Endodermal cell (in vitro differentiated cells): Measurements from ENCODE around the gene AGBL1. TPM values are rescaled to one million over a fixed set of nuclear protein-coding genes. Genes with fewer than 3 reads are reported as not detected.

Experiments
- DNase-seq: peaks from one replicate; pipeline ENCODE4 v3.0.0-alpha.2; 2017
- H3K27ac ChIP-seq: 2 replicates; pipeline ENCODE4 v1.5.1; 2013; ENCODE audit warnings: mild to moderate bottlenecking, low read depth, low read length, moderate library complexity
- H3K27me3 ChIP-seq: 2 replicates; pipeline ENCODE4 v1.6.1; 2013; ENCODE audit warnings: mild to moderate bottlenecking, low read length, moderate library complexity; ENCODE audit not compliant: insufficient read depth, control insufficient read depth, poor library complexity, severe bottlenecking
- H3K36me3 ChIP-seq: 2 replicates; pipeline ENCODE4 v1.7.0; 2013; ENCODE audit warnings: mild to moderate bottlenecking, low read length, moderate library complexity; ENCODE audit not compliant: control insufficient read depth, insufficient read depth
- H3K4me1 ChIP-seq: one replicate; pipeline ENCODE4 v1.7.0; 2013; ENCODE audit warnings: low read length; ENCODE audit not compliant: control insufficient read depth, insufficient read depth
- H3K4me3 ChIP-seq: 2 replicates; pipeline ENCODE4 v1.5.1; 2013; ENCODE audit warnings: mild to moderate bottlenecking, low read length, moderate library complexity
- H3K9ac ChIP-seq: 2 replicates; pipeline ENCODE4 v1.6.1; 2013; ENCODE audit warnings: mild to moderate bottlenecking, low read length, moderate library complexity; ENCODE audit not compliant: poor library complexity, severe bottlenecking; ENCODE audit errors: extremely low read depth
- H3K9me3 ChIP-seq: 2 replicates; pipeline ENCODE4 v1.6.1; 2013; ENCODE audit warnings: mild to moderate bottlenecking, low read length, moderate library complexity; ENCODE audit not compliant: control insufficient read depth
- H3K27ac Mint-ChIP-seq: 2 replicates; pipeline ENCODE4 v1.8.0; 2020; ENCODE audit warnings: mixed read lengths
- H3K27me3 Mint-ChIP-seq: 2 replicates; pipeline ENCODE4 v1.8.0; 2021; ENCODE audit warnings: mild to moderate bottlenecking, mixed read lengths; ENCODE audit not compliant: insufficient read depth
- H3K36me3 Mint-ChIP-seq: 2 replicates; pipeline ENCODE4 v1.8.0; 2020; ENCODE audit warnings: low read depth, mixed read lengths
- H3K4me1 Mint-ChIP-seq: 2 replicates; pipeline ENCODE4 v1.8.0; 2020; ENCODE audit warnings: mixed read lengths
- H3K4me3 Mint-ChIP-seq: 2 replicates; pipeline ENCODE4 v1.8.0; 2020; ENCODE audit warnings: mild to moderate bottlenecking, moderate library complexity, mixed read lengths
- H3K9me3 Mint-ChIP-seq: 2 replicates; pipeline ENCODE4 v1.8.0; 2020; ENCODE audit warnings: mild to moderate bottlenecking, mixed read lengths
- CTCF ChIP-seq: fragments of 200-600 bp; sonication (generic); conservative IDR thresholded peaks from 2 replicates; pipeline ENCODE4 v1.5.0; 2021; ENCODE audit warnings: antibody characterized with exemption, mild to moderate bottlenecking
- WGBS, 2 experiments: methylation state at CpG; one replicate each; pipeline versions ENCODE4 v1.1.5 to v1.1.7; 2013; ENCODE audit warnings: missing lambda C conversion rate in 2 of 2, mixed read lengths in 1 of 2; ENCODE audit not compliant: insufficient coverage in 1 of 2, insufficient read length in 1 of 2; 5-methylcytosine and 5-hydroxymethylcytosine counted together
- total RNA-seq, 2 donors: library from RNA; stranded (reverse); fragmentation: NEBNext Ultra II Directional in 1 of 2; extraction: Animal tissue kit (Norgen Biotek cat#: 25700) in 1 of 2; gene quantifications; 2 replicates in 1 of 2; 3 replicates in 1 of 2; pipeline ENCODE4 v1.2.1, GENCODE V29; 2021

Gene AGBL1
- total RNA-seq, 2 donors from 2014 or later = 0.07 to 0.11 TPM

GRCh38 chr15:86199467-86200145, 119.9 kb downstream of the AGBL1 start:
- H3K9ac ChIP-seq = no peak overlapping the region
- Mint-ChIP-seq H3K27ac (no peak overlapping the region), H3K9me3 (no peaks in the 10 kb centered on the region), H3K4me1 (peaks cover 12% of the 10 kb centered on the region), H3K4me3 (no peak overlapping the region), H3K36me3 (no peaks in the 10 kb centered on the region), H3K27me3 (peaks cover 65% of the 10 kb centered on the region)
- no peak for DNase-seq
- TF ChIP-seq CTCF = no peak
- no peaks in the 10 kb centered on the region for H3K36me3 ChIP-seq
- H3K4me1 ChIP-seq = peaks cover 4% of the 10 kb centered on the region
- 90 to 94% methylated on average over 3 to 5 of the region's 7 CpGs for WGBS, 2 experiments
- H3K4me3 ChIP-seq = no peak overlapping the region
- no peak overlapping the region for H3K27ac ChIP-seq
- H3K9me3 ChIP-seq = no peaks in the 10 kb centered on the region
- H3K27me3 ChIP-seq = peaks cover 68% of the 10 kb centered on the region

GRCh38 chr15:86201313-86202008, 121.8 kb downstream of the AGBL1 start:
- peaks cover 12% of the 10 kb centered on the region for H3K4me1 Mint-ChIP-seq
- WGBS, 2 experiments = 90 to 93% methylated on average over 3 of the region's 3 CpGs

GRCh38 chr15:86203462-86203861, 123.8 kb downstream of the AGBL1 start:
- H3K27me3 Mint-ChIP-seq = peaks cover 44% of the 10 kb centered on the region
- peaks cover 39% of the 10 kb centered on the region for H3K27me3 ChIP-seq
- no peaks in the 10 kb centered on the region for H3K36me3 Mint-ChIP-seq
- no peak overlapping the region for H3K27ac ChIP-seq
- no peaks in the 10 kb centered on the region for H3K9me3 Mint-ChIP-seq
- no peak overlapping the region for H3K4me3 ChIP-seq
- no peak overlapping the region for H3K4me3 Mint-ChIP-seq
- H3K27ac Mint-ChIP-seq = no peak overlapping the region
- no peak overlapping the region for H3K9ac ChIP-seq
- peaks cover 12% of the 10 kb centered on the region for H3K4me1 Mint-ChIP-seq
- TF ChIP-seq CTCF = no peak
- peaks cover 4% of the 10 kb centered on the region for H3K4me1 ChIP-seq
- WGBS, 2 experiments = no CpG with 5 or more reads among the region's 2 CpGs
- DNase-seq = no peak
- H3K9me3 ChIP-seq = no peaks in the 10 kb centered on the region
- no peaks in the 10 kb centered on the region for H3K36me3 ChIP-seq

More at GRCh38 chr15:86201313-86202008, 121.8 kb downstream of the AGBL1 start:
- Histone ChIP-seq H3K27ac (no peak overlapping the region), H3K9ac (no peak overlapping the region), H3K4me3 (no peak overlapping the region), H3K36me3 (no peaks in the 10 kb centered on the region), H3K4me1 (peaks cover 4% of the 10 kb centered on the region), H3K9me3 (no peaks in the 10 kb centered on the region), H3K27me3 (peaks cover 59% of the 10 kb centered on the region)
- Mint-ChIP-seq H3K4me3 (no peak overlapping the region), H3K9me3 (no peaks in the 10 kb centered on the region), H3K36me3 (no peaks in the 10 kb centered on the region), H3K27ac (no peak overlapping the region), H3K27me3 (peaks cover 58% of the 10 kb centered on the region)
- TF ChIP-seq CTCF = peak; percentile 24
- DNase-seq = no peak
